RCC 7860 (cell line): ENCODE measurements around the gene MAD1L1.

Experiments used
- DNase-seq: peaks from one replicate; pipeline ENCODE4 v3.0.0-alpha.2; 2015; ENCODE audit warnings: low spot score
- FAIRE-seq: peaks from 2 replicates; lab custom pipeline; 2012; peaks lifted over from hg19 to GRCh38; lab: Jason Lieb, UNC

The MAD1L1 gene

GRCh38 chr7:1787681-1788235, 445.0 kb downstream of the MAD1L1 start:
- no peak for FAIRE-seq
- DNase-seq = no peak

- no peak for DNase-seq
- FAIRE-seq = no peak
These were observed 445.5 kb downstream of the MAD1L1 start for GRCh38 chr7:1787241-1787640.

GRCh38 chr7:1785839-1786238, 446.9 kb downstream of the MAD1L1 start:
- DNase-seq (no peak), FAIRE-seq (no peak)

GRCh38 chr7:1781369-1781768, 451.4 kb downstream of the MAD1L1 start:
- FAIRE-seq (no peak), DNase-seq (no peak)

- FAIRE-seq (no peak), DNase-seq (no peak)
These were observed 453.3 kb downstream of the MAD1L1 start for GRCh38 chr7:1779445-1779844.

- DNase-seq (no peak), FAIRE-seq (no peak)
These were observed 455.6 kb downstream of the MAD1L1 start for GRCh38 chr7:1777122-1777521.

GRCh38 chr7:1775389-1775788, 457.4 kb downstream of the MAD1L1 start:
- no peak for DNase-seq
- no peak for FAIRE-seq

GRCh38 chr7:1770331-1770730, 462.4 kb downstream of the MAD1L1 start:
- FAIRE-seq (no peak), DNase-seq (no peak)

- no peak for DNase-seq
- no peak for FAIRE-seq
These were observed 463.2 kb downstream of the MAD1L1 start for GRCh38 chr7:1769286-1770200.

- DNase-seq (no peak), FAIRE-seq (no peak)
These were observed 463.9 kb downstream of the MAD1L1 start for GRCh38 chr7:1768832-1769231.

GRCh38 chr7:1767524-1767923, 465.2 kb downstream of the MAD1L1 start:
- DNase-seq (no peak), FAIRE-seq (no peak)
